ENCODE results near the gene IGSF21. TPM values are rescaled to one million over a fixed set of nuclear protein-coding genes. Genes with fewer than 3 reads are reported as not detected.

Gene IGSF21
- total RNA-seq, 1 donor from 2014 or later: 0.94 TPM

DNA sequence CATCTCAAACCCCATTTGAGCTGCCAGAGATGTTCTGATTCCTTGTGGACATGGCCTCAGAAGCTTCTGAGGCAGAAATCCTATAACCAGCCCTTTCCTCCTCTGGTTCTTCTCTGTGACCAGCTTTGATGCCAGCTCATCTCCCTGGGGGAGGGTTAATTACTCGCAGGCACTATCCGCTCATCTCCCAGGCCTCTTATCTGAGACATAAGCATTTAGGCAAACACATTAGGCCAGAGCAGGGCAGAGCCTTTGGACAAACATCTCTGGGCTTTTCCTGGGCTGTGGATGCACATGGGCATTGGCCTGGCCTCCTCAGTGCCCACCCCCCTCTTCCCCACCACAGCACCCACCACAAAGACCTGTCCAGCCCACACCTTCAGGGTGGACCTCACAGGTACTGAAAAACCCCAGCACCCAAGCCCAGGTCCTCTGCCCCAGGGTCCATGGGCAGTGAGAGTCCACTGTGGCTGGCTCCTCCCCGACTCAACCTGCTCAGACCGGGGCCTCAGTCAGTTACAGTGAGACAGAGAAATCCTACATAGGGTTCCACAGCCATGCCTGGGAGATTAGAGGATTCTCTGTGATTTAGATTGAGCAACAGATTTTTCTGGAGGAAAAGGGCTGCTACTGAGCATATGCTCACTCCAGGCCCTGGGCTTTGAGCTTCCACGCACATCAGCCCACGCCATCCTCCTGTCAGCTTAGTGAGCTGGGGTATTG lies 26.9 kb downstream of the IGSF21 start:
- no peak overlapping the region for H3K27ac Mint-ChIP-seq
- no peaks in the 10 kb centered on the region for H3K4me1 Mint-ChIP-seq (ENCODE audit: unreplicated experiment)
- TF ChIP-seq, protein P1, sequence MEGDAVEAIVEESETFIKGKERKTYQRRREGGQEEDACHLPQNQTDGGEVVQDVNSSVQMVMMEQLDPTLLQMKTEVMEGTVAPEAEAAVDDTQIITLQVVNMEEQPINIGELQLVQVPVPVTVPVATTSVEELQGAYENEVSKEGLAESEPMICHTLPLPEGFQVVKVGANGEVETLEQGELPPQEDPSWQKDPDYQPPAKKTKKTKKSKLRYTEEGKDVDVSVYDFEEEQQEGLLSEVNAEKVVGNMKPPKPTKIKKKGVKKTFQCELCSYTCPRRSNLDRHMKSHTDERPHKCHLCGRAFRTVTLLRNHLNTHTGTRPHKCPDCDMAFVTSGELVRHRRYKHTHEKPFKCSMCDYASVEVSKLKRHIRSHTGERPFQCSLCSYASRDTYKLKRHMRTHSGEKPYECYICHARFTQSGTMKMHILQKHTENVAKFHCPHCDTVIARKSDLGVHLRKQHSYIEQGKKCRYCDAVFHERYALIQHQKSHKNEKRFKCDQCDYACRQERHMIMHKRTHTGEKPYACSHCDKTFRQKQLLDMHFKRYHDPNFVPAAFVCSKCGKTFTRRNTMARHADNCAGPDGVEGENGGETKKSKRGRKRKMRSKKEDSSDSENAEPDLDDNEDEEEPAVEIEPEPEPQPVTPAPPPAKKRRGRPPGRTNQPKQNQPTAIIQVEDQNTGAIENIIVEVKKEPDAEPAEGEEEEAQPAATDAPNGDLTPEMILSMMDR (conservative IDR thresholded peaks at IDR 0.05): no peak
- H3K36me3 Mint-ChIP-seq: no peaks in the 10 kb centered on the region
- no peak overlapping the region for H3K4me3 Mint-ChIP-seq
- no peaks in the 10 kb centered on the region for H3K9me3 Mint-ChIP-seq
- H3K27me3 Mint-ChIP-seq: peaks cover 35% of the 10 kb centered on the region
- no peak for DNase-seq (ENCODE audit: extremely low spot score, unreplicated experiment)

DNA sequence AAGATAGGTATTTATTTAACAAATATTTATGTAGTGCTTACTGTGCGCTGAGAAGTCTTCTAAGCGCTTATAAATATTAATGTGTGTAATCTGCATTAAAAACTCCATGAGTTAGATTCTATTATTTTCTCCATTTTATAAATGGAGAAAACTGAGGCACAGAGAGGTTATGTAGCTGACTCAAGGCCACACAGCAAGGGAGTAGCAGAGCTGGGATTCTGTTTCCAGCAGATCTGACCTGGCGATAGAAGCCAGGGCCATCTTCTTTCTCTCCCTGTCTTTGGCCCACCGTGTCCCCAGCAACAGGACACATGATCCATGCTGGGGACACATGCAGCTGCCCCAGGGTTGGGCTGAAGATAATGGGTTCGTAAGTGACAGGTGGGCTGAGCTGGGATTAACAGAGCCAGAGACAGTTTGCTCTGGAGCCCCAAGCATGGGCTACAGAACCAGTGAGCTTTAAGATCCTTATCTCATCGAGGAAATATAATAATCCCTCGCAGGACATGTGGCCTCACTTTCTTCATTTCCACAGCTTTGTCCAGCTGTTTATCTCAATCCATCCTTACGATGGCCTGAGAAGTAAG lies 30.3 kb downstream of the IGSF21 start:
- H3K4me1 Mint-ChIP-seq (ENCODE audit: unreplicated experiment): no peaks in the 10 kb centered on the region
- no peaks in the 10 kb centered on the region for H3K9me3 Mint-ChIP-seq

DNA sequence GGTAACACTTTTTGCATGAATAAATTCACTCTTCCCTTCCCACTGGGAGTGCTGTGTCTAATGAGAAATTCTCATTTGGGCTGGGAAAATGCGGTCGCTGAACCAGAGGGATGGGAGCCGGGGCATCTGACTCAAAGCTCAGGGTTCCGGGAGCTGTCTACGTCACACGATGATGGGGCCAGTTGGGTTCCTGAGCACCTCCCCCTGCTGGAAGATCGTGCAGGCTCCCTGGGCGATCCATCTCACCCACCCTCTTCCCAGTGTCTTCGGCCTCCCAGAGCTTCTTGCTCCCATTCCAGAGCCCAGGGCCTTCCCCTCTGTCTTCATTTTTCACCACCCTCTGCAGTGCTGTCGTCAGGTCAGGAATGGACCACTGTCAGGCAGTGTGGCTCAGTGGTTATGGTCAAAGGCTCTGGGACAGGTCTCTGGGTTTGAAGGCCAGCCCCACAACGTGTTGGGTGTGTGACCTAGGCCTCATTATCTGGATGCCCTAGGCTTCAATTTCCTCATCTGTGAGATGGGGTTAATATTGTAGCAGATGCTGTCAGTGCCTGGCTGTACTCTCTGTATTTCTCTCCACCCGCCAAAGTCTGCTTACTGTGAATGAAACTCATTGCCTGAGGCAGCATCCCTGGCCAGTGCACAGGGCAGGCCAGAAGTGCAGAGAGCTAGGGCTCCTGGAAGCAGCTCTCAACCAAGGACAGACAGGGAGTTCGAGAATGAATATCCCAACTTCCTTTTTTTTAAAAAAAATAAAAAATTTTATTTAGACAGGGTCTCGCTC lies 31.8 kb downstream of the IGSF21 start:
- Mint-ChIP-seq H3K36me3 (no peaks in the 10 kb centered on the region), H3K27ac (no peak overlapping the region), H3K4me3 (no peak overlapping the region), H3K9me3 (no peaks in the 10 kb centered on the region), H3K27me3 (peaks cover 19% of the 10 kb centered on the region), H3K4me1 (ENCODE audit: unreplicated experiment) (no peaks in the 10 kb centered on the region)
- no peak for DNase-seq (ENCODE audit: extremely low spot score, unreplicated experiment)
- TF ChIP-seq, protein P1 (conservative IDR thresholded peaks at IDR 0.05): no peak

More for the DNA sequence above, 30.3 kb downstream of the IGSF21 start:
- TF ChIP-seq, protein P1 (conservative IDR thresholded peaks at IDR 0.05): no peak
- no peak overlapping the region for H3K27ac Mint-ChIP-seq
- no peaks in the 10 kb centered on the region for H3K36me3 Mint-ChIP-seq
- no peak overlapping the region for H3K4me3 Mint-ChIP-seq
- H3K27me3 Mint-ChIP-seq: peaks cover 26% of the 10 kb centered on the region
- no peak for DNase-seq (ENCODE audit: extremely low spot score, unreplicated experiment)

DNA sequence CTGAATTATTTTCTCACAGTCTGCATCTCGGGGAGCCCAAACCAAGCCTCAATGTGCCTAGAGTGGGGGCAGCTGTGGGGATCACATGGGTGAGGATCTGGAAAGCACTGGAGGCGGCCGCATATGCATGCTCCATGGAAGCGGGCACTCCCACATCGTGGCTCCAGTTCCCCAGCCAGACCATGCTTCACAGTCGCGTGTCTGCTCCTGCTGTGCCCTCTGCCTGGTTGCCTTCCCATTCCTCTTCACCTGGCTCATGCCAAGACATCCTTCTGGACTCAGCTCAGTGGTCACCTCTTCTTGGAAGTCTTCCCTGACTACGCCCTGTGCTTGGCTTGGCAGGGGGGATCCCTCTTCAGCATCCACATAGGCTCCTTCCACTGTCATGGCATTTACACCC lies 32.8 kb downstream of the IGSF21 start:
- H3K4me3 Mint-ChIP-seq: no peak overlapping the region
- TF ChIP-seq, protein P1 (conservative IDR thresholded peaks at IDR 0.05): no peak
- H3K36me3 Mint-ChIP-seq: no peaks in the 10 kb centered on the region
- peaks cover 16% of the 10 kb centered on the region for H3K27me3 Mint-ChIP-seq
- no peak overlapping the region for H3K27ac Mint-ChIP-seq
- no peaks in the 10 kb centered on the region for H3K4me1 Mint-ChIP-seq (ENCODE audit: unreplicated experiment)
- no peak for DNase-seq (ENCODE audit: extremely low spot score, unreplicated experiment)
- H3K9me3 Mint-ChIP-seq: no peaks in the 10 kb centered on the region

DNA sequence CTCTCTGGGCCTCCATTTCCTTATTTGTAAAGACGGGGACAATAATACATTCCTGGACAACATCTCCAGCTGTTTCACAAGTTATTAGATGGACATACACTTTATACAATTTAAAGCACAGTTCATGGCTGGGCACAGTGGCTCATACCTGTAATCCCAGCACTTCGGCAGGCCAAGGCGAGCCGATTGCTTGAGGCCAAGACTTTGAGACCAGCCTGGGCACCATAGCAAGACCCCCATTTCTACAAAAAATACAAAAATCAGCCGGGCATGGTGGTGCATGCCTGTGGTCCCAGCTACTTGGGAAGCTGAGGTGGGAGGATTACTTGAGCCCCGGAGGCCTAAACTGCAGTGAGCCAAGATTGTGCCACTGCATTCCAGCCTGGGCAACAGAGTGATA lies 34.1 kb downstream of the IGSF21 start:
- TF ChIP-seq, protein P1 (conservative IDR thresholded peaks at IDR 0.05): no peak
- Mint-ChIP-seq H3K27ac (no peak overlapping the region), H3K9me3 (no peaks in the 10 kb centered on the region), H3K4me1 (ENCODE audit: unreplicated experiment) (no peaks in the 10 kb centered on the region), H3K36me3 (no peaks in the 10 kb centered on the region), H3K27me3 (peaks cover 18% of the 10 kb centered on the region), H3K4me3 (no peak overlapping the region)
- DNase-seq (ENCODE audit: extremely low spot score, unreplicated experiment): no peak
